ENCODE data around the gene RANBP9. TPM values are rescaled to one million over a fixed set of nuclear protein-coding genes. Genes with fewer than 3 reads are reported as not detected.

RANBP9 gene
- total RNA-seq, 2 experiments from 2014 or later: 61.2 to 62.9 TPM

GRCh38 chr6:13663986-13664385 lies 47.6 kb downstream of the RANBP9 start:
- peaks cover 84% of the 10 kb centered on the region for H3K4me1 Mint-ChIP-seq (ENCODE audit: low read depth)
- intact Hi-C loops (cut with micrococcal nuclease): no loop called here
- peaks cover 7% of the 10 kb centered on the region for H3K36me3 Mint-ChIP-seq (ENCODE audit: low read depth)
- no peaks in the 10 kb centered on the region for H3K9me3 Mint-ChIP-seq
- H3K27ac Mint-ChIP-seq: no peak overlapping the region
- no peak overlapping the region for H3K4me3 Mint-ChIP-seq
- H3K27me3 Mint-ChIP-seq (ENCODE audit: low read depth): no peaks in the 10 kb centered on the region
- DNase-seq: no peak
- CTCF ChIA-PET: interaction anchor here (0.8 to 1.2 kb wide), 2 partner anchors 39 to 99 kb away, joined by 3 read pairs; no protein-coding TSS in a partner anchor

GRCh38 chr6:13662651-13663334 lies 48.8 kb downstream of the RANBP9 start:
- CTCF ChIA-PET: interaction anchor here (0.9 kb wide), 1 partner anchor 43 kb away, joined by 3 read pairs; no protein-coding TSS in a partner anchor
- H3K9me3 Mint-ChIP-seq: no peaks in the 10 kb centered on the region
- peaks cover 7% of the 10 kb centered on the region for H3K36me3 Mint-ChIP-seq (ENCODE audit: low read depth)
- intact Hi-C loops (cut with micrococcal nuclease): no loop called here
- no peak for DNase-seq
- peaks cover 75% of the 10 kb centered on the region for H3K4me1 Mint-ChIP-seq (ENCODE audit: low read depth)
- no peak overlapping the region for H3K27ac Mint-ChIP-seq
- no peaks in the 10 kb centered on the region for H3K27me3 Mint-ChIP-seq (ENCODE audit: low read depth)
- H3K4me3 Mint-ChIP-seq: no peak overlapping the region

- Mint-ChIP-seq H3K27me3 (ENCODE audit: low read depth) (no peaks in the 10 kb centered on the region), H3K4me3 (no peak overlapping the region), H3K4me1 (ENCODE audit: low read depth) (peaks cover 70% of the 10 kb centered on the region), H3K27ac (no peak overlapping the region), H3K9me3 (no peaks in the 10 kb centered on the region), H3K36me3 (ENCODE audit: low read depth) (peaks cover 5% of the 10 kb centered on the region)
- CTCF ChIA-PET: interaction anchor here (1.1 kb wide), 1 partner anchor 9 kb away, joined by 3 read pairs; no protein-coding TSS in a partner anchor
- intact Hi-C loops (cut with micrococcal nuclease): loop anchor here (1.0 to 2.0 kb wide), 2 partner anchors 8 to 15 kb away; no protein-coding TSS in a partner anchor
- DNase-seq: no peak
Measured at GRCh38 chr6:13661647-13662046, 50.0 kb downstream of the RANBP9 start.

- CTCF ChIA-PET: interaction anchor here (0.9 to 1.1 kb wide), 2 partner anchors 8 to 30 kb away, joined by 3 read pairs; no protein-coding TSS in a partner anchor
- no peak overlapping the region for H3K4me3 Mint-ChIP-seq
- no peak for DNase-seq
- peaks cover 3% of the 10 kb centered on the region for H3K36me3 Mint-ChIP-seq (ENCODE audit: low read depth)
- no peak overlapping the region for H3K27ac Mint-ChIP-seq
- no peaks in the 10 kb centered on the region for H3K27me3 Mint-ChIP-seq (ENCODE audit: low read depth)
- H3K9me3 Mint-ChIP-seq: no peaks in the 10 kb centered on the region
- intact Hi-C loops (cut with micrococcal nuclease): loop anchor here (1.0 to 2.0 kb wide), 2 partner anchors 8 to 14 kb away; no protein-coding TSS in a partner anchor
- peaks cover 67% of the 10 kb centered on the region for H3K4me1 Mint-ChIP-seq (ENCODE audit: low read depth)
Measured at GRCh38 chr6:13660893-13661292, 50.7 kb downstream of the RANBP9 start.

GRCh38 chr6:13660273-13660672 lies 51.4 kb downstream of the RANBP9 start:
- CTCF ChIA-PET: interaction anchor here (0.9 kb wide), 1 partner anchor 31 kb away, joined by 3 read pairs; no protein-coding TSS in a partner anchor
- no peaks in the 10 kb centered on the region for H3K9me3 Mint-ChIP-seq
- intact Hi-C loops (cut with micrococcal nuclease): loop anchor here (2.0 kb wide), 1 partner anchor 13 kb away; no protein-coding TSS in a partner anchor
- H3K4me1 Mint-ChIP-seq (ENCODE audit: low read depth): peaks cover 64% of the 10 kb centered on the region
- H3K4me3 Mint-ChIP-seq: no peak overlapping the region
- peaks cover 7% of the 10 kb centered on the region for H3K36me3 Mint-ChIP-seq (ENCODE audit: low read depth)
- no peak overlapping the region for H3K27ac Mint-ChIP-seq
- no peak for DNase-seq
- no peaks in the 10 kb centered on the region for H3K27me3 Mint-ChIP-seq (ENCODE audit: low read depth)

- peaks cover 15% of the 10 kb centered on the region for H3K36me3 Mint-ChIP-seq (ENCODE audit: low read depth)
- H3K27ac Mint-ChIP-seq: no peak overlapping the region
- DNase-seq: no peak
- no peaks in the 10 kb centered on the region for H3K27me3 Mint-ChIP-seq (ENCODE audit: low read depth)
- no peaks in the 10 kb centered on the region for H3K9me3 Mint-ChIP-seq
- CTCF ChIA-PET: no interaction called here
- H3K4me1 Mint-ChIP-seq (ENCODE audit: low read depth): peaks cover 33% of the 10 kb centered on the region
- intact Hi-C loops (cut with micrococcal nuclease): no loop called here
- no peak overlapping the region for H3K4me3 Mint-ChIP-seq
Measured at GRCh38 chr6:13655700-13656099, 55.9 kb downstream of the RANBP9 start.

GRCh38 chr6:13654496-13654895 lies 57.1 kb downstream of the RANBP9 start:
- Mint-ChIP-seq H3K4me1 (ENCODE audit: low read depth) (peaks cover 31% of the 10 kb centered on the region), H3K9me3 (no peaks in the 10 kb centered on the region), H3K27ac (no peak overlapping the region), H3K36me3 (ENCODE audit: low read depth) (peaks cover 21% of the 10 kb centered on the region), H3K4me3 (no peak overlapping the region), H3K27me3 (ENCODE audit: low read depth) (no peaks in the 10 kb centered on the region)
- intact Hi-C loops (cut with micrococcal nuclease): no loop called here
- DNase-seq: no peak
- CTCF ChIA-PET: no interaction called here

- Mint-ChIP-seq H3K9me3 (no peaks in the 10 kb centered on the region), H3K36me3 (ENCODE audit: low read depth) (peaks cover 25% of the 10 kb centered on the region), H3K4me3 (no peak overlapping the region), H3K27ac (no peak overlapping the region), H3K27me3 (ENCODE audit: low read depth) (no peaks in the 10 kb centered on the region), H3K4me1 (ENCODE audit: low read depth) (peaks cover 35% of the 10 kb centered on the region)
- CTCF ChIA-PET: interaction anchor here (1.2 kb wide), 1 partner anchor 8 kb away, joined by 3 read pairs; no protein-coding TSS in a partner anchor
- DNase-seq: no peak
- intact Hi-C loops (cut with micrococcal nuclease): loop anchor here (1.0 kb wide), 1 partner anchor 8 kb away; no protein-coding TSS in a partner anchor
Measured at GRCh38 chr6:13653296-13653695, 58.3 kb downstream of the RANBP9 start.

GRCh38 chr6:13649393-13649792 lies 62.2 kb downstream of the RANBP9 start:
- Mint-ChIP-seq H3K27ac (peak overlapping the region; percentile 3), H3K36me3 (ENCODE audit: low read depth) (peaks cover 23% of the 10 kb centered on the region), H3K27me3 (ENCODE audit: low read depth) (no peaks in the 10 kb centered on the region), H3K4me1 (ENCODE audit: low read depth) (peaks cover 21% of the 10 kb centered on the region), H3K4me3 (no peak overlapping the region), H3K9me3 (no peaks in the 10 kb centered on the region)
- CTCF ChIA-PET: interaction anchor here (1.3 kb wide), 1 partner anchor 20 kb away, joined by 4 read pairs; no protein-coding TSS in a partner anchor
- DNase-seq: no peak
- intact Hi-C loops (cut with micrococcal nuclease): no loop called here

GRCh38 chr6:13648850-13649249 lies 62.8 kb downstream of the RANBP9 start:
- H3K4me3 Mint-ChIP-seq: no peak overlapping the region
- CTCF ChIA-PET: interaction anchor here (0.6 to 1.3 kb wide), 2 partner anchors 16 to 20 kb away, joined by 4 to 5 read pairs; no protein-coding TSS in a partner anchor
- no peak for DNase-seq
- peaks cover 16% of the 10 kb centered on the region for H3K4me1 Mint-ChIP-seq (ENCODE audit: low read depth)
- H3K27ac Mint-ChIP-seq: no peak overlapping the region
- intact Hi-C loops (cut with micrococcal nuclease): no loop called here
- no peaks in the 10 kb centered on the region for H3K27me3 Mint-ChIP-seq (ENCODE audit: low read depth)
- peaks cover 23% of the 10 kb centered on the region for H3K36me3 Mint-ChIP-seq (ENCODE audit: low read depth)
- H3K9me3 Mint-ChIP-seq: no peaks in the 10 kb centered on the region

- Mint-ChIP-seq H3K4me3 (no peak overlapping the region), H3K36me3 (ENCODE audit: low read depth) (peaks cover 33% of the 10 kb centered on the region), H3K27ac (peak overlapping the region; percentile 31), H3K4me1 (ENCODE audit: low read depth) (peaks cover 31% of the 10 kb centered on the region), H3K9me3 (no peaks in the 10 kb centered on the region), H3K27me3 (ENCODE audit: low read depth) (no peaks in the 10 kb centered on the region)
- intact Hi-C loops (cut with micrococcal nuclease): no loop called here
- DNase-seq: no peak
- CTCF ChIA-PET: no interaction called here
Measured at GRCh38 chr6:13643125-13643524, 68.5 kb downstream of the RANBP9 start.

GRCh38 chr6:13641315-13641714 lies 70.3 kb downstream of the RANBP9 start:
- peaks cover 43% of the 10 kb centered on the region for H3K36me3 Mint-ChIP-seq (ENCODE audit: low read depth)
- no peaks in the 10 kb centered on the region for H3K27me3 Mint-ChIP-seq (ENCODE audit: low read depth)
- H3K27ac Mint-ChIP-seq: peak overlapping the region; percentile 89
- peaks cover 46% of the 10 kb centered on the region for H3K4me1 Mint-ChIP-seq (ENCODE audit: low read depth)
- no peak overlapping the region for H3K4me3 Mint-ChIP-seq
- H3K9me3 Mint-ChIP-seq: no peaks in the 10 kb centered on the region
- CTCF ChIA-PET: no interaction called here
- DNase-seq: no peak
- intact Hi-C loops (cut with micrococcal nuclease): loop anchor here (1.0 kb wide), 1 partner anchor 27 kb away; no protein-coding TSS in a partner anchor

All from activated naive CD4-positive, alpha-beta T cell treated with anti-CD3 and anti-CD28 coated beads for 36 hours (primary cell).